Endothelial cell of umbilical vein (primary cell): ENCODE measurements around the gene HDHD5. TPM values are rescaled to one million over a fixed set of nuclear protein-coding genes. Genes with fewer than 3 reads are reported as not detected.

Source experiments
- BruUV-seq: library from RNA; stranded (reverse); fragments of 400-500 nt; replicated peaks from 2 replicates; lab custom pipeline; 2021; lab: Mats Ljungman, UMichigan
- CTCF ChIA-PET: fragments of 300-600, 350-600 bp; sonication (Branson Sonifier 250); formaldehyde crosslinking; loops from one replicate; lab custom pipeline; 2021; ENCODE audit warnings: antibody characterized with exemption, inconsistent platforms; lab: Charles Lee
- POLR2A ChIA-PET: fragments of 300-600, 350-600 bp; sonication (Branson Sonifier 250); formaldehyde crosslinking; loops from one replicate; lab custom pipeline; 2021; ENCODE audit warnings: antibody characterized with exemption, inconsistent platforms; lab: Charles Lee
- DNase-seq: peaks from one replicate; pipeline ENCODE4 v3.0.0-alpha.2; 2011; ENCODE audit warnings: low read depth, low spot score
- FAIRE-seq: peaks from 2 replicates; lab custom pipeline; 2011; peaks lifted over from hg19 to GRCh38; lab: Jason Lieb, UNC
- H2AFZ ChIP-seq: 2 replicates; pipeline ENCODE4 v1.6.0; 2012; ENCODE audit warnings: low read depth, low read length, control low read depth, inconsistent platforms
- H3K27ac ChIP-seq: 2 replicates; pipeline ENCODE4 v1.5.1; 2011; ENCODE audit warnings: low read depth, mild to moderate bottlenecking, control low read depth, low read length, moderate library complexity; ENCODE audit not compliant: insufficient read depth
- H3K27me3 ChIP-seq, 2 experiments: 2 replicates each; pipeline versions ENCODE4 v1.6.0 to v1.6.1; 2011; ENCODE audit warnings: low read length in 2 of 2, mixed read lengths in 1 of 2; ENCODE audit not compliant: control insufficient read depth in 2 of 2, insufficient read depth in 2 of 2
- H3K36me3 ChIP-seq, 2 experiments: 2 replicates in 1 of 2; 3 replicates in 1 of 2; pipeline ENCODE4 v1.5.1; 2011; ENCODE audit warnings: low read length in 2 of 2, mild to moderate bottlenecking in 1 of 2, moderate library complexity in 1 of 2; ENCODE audit not compliant: control insufficient read depth in 2 of 2, insufficient read depth in 2 of 2; ENCODE audit errors: extremely low read depth in 1 of 2
- H3K4me1 ChIP-seq: 3 replicates; pipeline ENCODE4 v1.5.1; 2011; ENCODE audit warnings: mild to moderate bottlenecking, low read length; ENCODE audit not compliant: control insufficient read depth, insufficient read depth; ENCODE audit errors: extremely low read depth
- H3K4me2 ChIP-seq: 2 replicates; pipeline ENCODE4 v1.6.1; 2011; ENCODE audit warnings: low read length, control low read depth, mixed read lengths; ENCODE audit not compliant: insufficient read depth
- H3K4me3 ChIP-seq, 3 experiments: fragments of 200-600 bp in 1 of 3; sonication (generic), shearing (Covaris generic) in 1 of 3; replicated peaks in 1 of 3; 2 replicates each; pipeline ENCODE4 v1.5.1; 2011 to 2016; ENCODE audit warnings: control low read depth in 3 of 3, low read length in 3 of 3, mild to moderate bottlenecking in 2 of 3, inconsistent platforms in 1 of 3, low read depth in 1 of 3, moderate library complexity in 1 of 3; ENCODE audit not compliant: insufficient read depth in 1 of 3
- H3K79me2 ChIP-seq: 2 replicates; pipeline ENCODE4 v1.6.0; 2012; ENCODE audit warnings: low read length, inconsistent platforms; ENCODE audit not compliant: control insufficient read depth, insufficient read depth
- H3K9ac ChIP-seq: replicated peaks from 2 replicates; pipeline ENCODE3; 2011; ENCODE audit warnings: low read length, control low read depth; ENCODE audit not compliant: insufficient read depth; ENCODE audit errors: extremely low read depth
- H3K9me1 ChIP-seq: replicated peaks from 3 replicates; pipeline ENCODE4 v1.6.0; 2011; ENCODE audit warnings: mild to moderate bottlenecking, low read length; ENCODE audit not compliant: control insufficient read depth, insufficient read depth; ENCODE audit errors: extremely low read depth
- H3K9me3 ChIP-seq: replicated peaks from 2 replicates; pipeline ENCODE4 v1.5.1; 2012; ENCODE audit warnings: low read length, inconsistent platforms; ENCODE audit not compliant: control insufficient read depth, insufficient read depth
- H4K20me1 ChIP-seq: replicated peaks from 2 replicates; pipeline ENCODE3; 2011; ENCODE audit warnings: mild to moderate bottlenecking, low read length; ENCODE audit not compliant: control insufficient read depth, insufficient read depth; ENCODE audit errors: extremely low read depth
- CTCF ChIP-seq, 2 donors: IDR thresholded peaks; 1 replicate in 1 of 2; 2 replicates in 1 of 2; pipeline ENCODE4 v1.5.1; 2011; ENCODE audit warnings: low read length in 2 of 2, mild to moderate bottlenecking in 2 of 2, moderate library complexity in 2 of 2, control low read depth in 1 of 2, inconsistent platforms in 1 of 2, low read depth in 1 of 2; ENCODE audit not compliant: insufficient read depth in 1 of 2; ENCODE audit errors: extremely low read depth in 1 of 2
- FOS ChIP-seq: IDR thresholded peaks from 2 replicates; pipeline ENCODE4 v1.6.1; 2011; ENCODE audit warnings: mild to moderate bottlenecking, low read length, moderate library complexity, borderline replicate concordance; ENCODE audit not compliant: insufficient read depth
- GATA2 ChIP-seq: IDR thresholded peaks from 2 replicates; pipeline ENCODE4 v1.7.0; 2011; ENCODE audit warnings: low read depth, mild to moderate bottlenecking, moderate library complexity, mixed read lengths, low read length; ENCODE audit not compliant: insufficient read length, insufficient read depth
- MAX ChIP-seq: IDR thresholded peaks from 2 replicates; pipeline ENCODE4 v1.6.1; 2011; ENCODE audit not compliant: insufficient read depth, insufficient read length
- POLR2A ChIP-seq: IDR thresholded peaks from 2 replicates; pipeline ENCODE4 v1.6.1; 2012; ENCODE audit warnings: low read depth, mild to moderate bottlenecking, control low read depth, low read length
- dilution Hi-C: fragments of 300-500 bp; cut with MboI; formaldehyde crosslinking; loops from one replicate; pipeline ENCODE4 v1.15.0; 2019; ENCODE audit warnings: low sequenced_read_pairs; ENCODE audit not compliant: extremely low pct_ligation_motif_present
- intact Hi-C: fragments of 100-400 bp; cut with micrococcal nuclease; formaldehyde crosslinking; loops from one replicate; pipeline ENCODE4 v1.10.0; 2022
- polyA plus RNA-seq, 4 experiments: library from polyadenylated mRNA; depleted of rRNA in 3 of 4; stranded (reverse) in 3 of 4; unstranded in 1 of 4; fragments of >200 nt; gene quantifications; 2 replicates each; pipeline versions ENCODE4 v1.2.1 to v1.2.3, GENCODE V29; 2011 to 2012; ENCODE audit warnings: missing spikeins in 1 of 4
- total RNA-seq: library from RNA; stranded (reverse); gene quantifications from 2 replicates; pipeline ENCODE4 v1.2.3, GENCODE V29; 2021

The HDHD5 gene
- total and polyA plus RNA-seq, 2 donors (not counting 3 experiments of a cell fraction or from before 2014, with no cell fraction given): 28.1 to 54.1 TPM

GRCh38 chr22:17119481-17120202 is 39.4 kb downstream of the HDHD5 start:
- Histone ChIP-seq H3K27me3 (peaks cover 25% of the 10 kb centered on the region in 2 experiments), H3K27ac (no peak overlapping the region), H3K4me2 (no peak overlapping the region), H3K9me1 (no peaks in the 10 kb centered on the region), H4K20me1 (no peaks in the 10 kb centered on the region), H3K9me3 (no peaks in the 10 kb centered on the region), H3K9ac (no peak overlapping the region), H2AFZ (no peak overlapping the region), H3K4me3 (no peak overlapping the region), H3K4me1 (peaks cover 6% of the 10 kb centered on the region), H3K79me2 (no peaks in the 10 kb centered on the region), H3K36me3 (no peaks in the 10 kb centered on the region)
- BruUV-seq: no TSS peak
- intact Hi-C loops (loop anchor here (1.0 kb wide), 2 partner anchors 52 to 382 kb away; no protein-coding TSS in a partner anchor), dilution Hi-C loops (no loop called here)
- ChIA-PET CTCF (interaction anchor here (0.7 to 1.3 kb wide), 4 partner anchors 41 to 386 kb away, joined by 3 to 18 read pairs (median 6); no protein-coding TSS in a partner anchor), POLR2A (no interaction called here)
- TF ChIP-seq CTCF (IDR thresholded peaks at IDR 0.05; ENCODE audit: extremely low read depth in 1 of 2, insufficient read depth in 1 of 2, low read depth in 1 of 2, low read length in 2 of 2) (peak; percentile 16 to 37), MAX (no peak), POLR2A (no peak), FOS (no peak), GATA2 (no peak)
- no peak for DNase-seq
- FAIRE-seq: no peak
